Kidney (tissue), 14 donors: ENCODE data around the gene LDAH. TPM values are rescaled to one million over a fixed set of nuclear protein-coding genes. Genes with fewer than 3 reads are reported as not detected.

Source experiments
- DNase-seq, 5 donors: peaks; one replicate each; pipeline ENCODE4 v3.0.0-alpha.2; 2013 to 2020
- FAIRE-seq: peaks from 2 replicates; lab custom pipeline; 2012; peaks lifted over from hg19 to GRCh38; lab: Jason Lieb, UNC
- H3K27ac ChIP-seq, 2 donors: one replicate each; pipeline ENCODE4 v1.7.0; 2013; ENCODE audit warnings: low read depth in 2 of 2, low read length in 2 of 2, inconsistent platforms in 1 of 2
- H3K27me3 ChIP-seq: one replicate; pipeline ENCODE4 v1.7.1; 2013; ENCODE audit warnings: low read length, inconsistent platforms; ENCODE audit not compliant: control insufficient read depth, insufficient read depth
- H3K36me3 ChIP-seq, 3 donors: one replicate each; pipeline versions ENCODE4 v1.7.0 to v1.7.1; 2013; ENCODE audit warnings: low read length in 3 of 3, control low read depth in 1 of 3, inconsistent platforms in 1 of 3; ENCODE audit not compliant: insufficient read depth in 3 of 3, control insufficient read depth in 2 of 3
- H3K4me1 ChIP-seq, 3 donors: one replicate each; pipeline versions ENCODE4 v1.7.0 to v1.7.1; 2013; ENCODE audit warnings: low read length in 3 of 3, inconsistent platforms in 1 of 3, low read depth in 1 of 3; ENCODE audit not compliant: control insufficient read depth in 2 of 3, insufficient read depth in 2 of 3
- H3K4me3 ChIP-seq, 3 donors: one replicate each; pipeline versions ENCODE4 v1.7.0 to v1.8.1; 2013; ENCODE audit warnings: low read length in 3 of 3, control low read depth in 1 of 3, inconsistent platforms in 1 of 3
- H3K9ac ChIP-seq, 3 donors: one replicate each; pipeline versions ENCODE4 v1.7.0 to v1.7.1; 2013; ENCODE audit warnings: low read length in 3 of 3, control low read depth in 1 of 3, inconsistent platforms in 1 of 3
- H3K9me3 ChIP-seq, 3 donors: one replicate each; pipeline versions ENCODE4 v1.7.0 to v1.7.1; 2013; ENCODE audit warnings: low read length in 3 of 3, control low read depth in 1 of 3, inconsistent platforms in 1 of 3; ENCODE audit not compliant: control insufficient read depth in 2 of 3, insufficient read depth in 1 of 3
- CTCF ChIP-seq: IDR thresholded peaks from 3 replicates; pipeline ENCODE4 v1.5.1; 2012; ENCODE audit warnings: mild to moderate bottlenecking, moderate library complexity, borderline replicate concordance; ENCODE audit not compliant: insufficient read depth; ENCODE audit errors: extremely low read depth
- intact Hi-C: fragments of 100-400 bp; cut with DNase I; formaldehyde crosslinking; loops from one replicate; pipeline ENCODE4 v1.11.1; 2022
- polyA plus RNA-seq: library from polyadenylated mRNA; stranded (reverse); fragments of 350-450 nt; fragmentation: Illumina TruSeq; extraction: RNeasy Lipid Tissue Mini Kit (QIAGEN cat#74804); gene quantifications from one replicate; pipeline ENCODE4 v1.2.3, GENCODE V29; 2014; ENCODE audit warnings: low read depth, low replicate concordance; ENCODE audit not compliant: insufficient read depth
- total RNA-seq: library from RNA; stranded (reverse); fragmentation: NEBNext Ultra II Directional; extraction: Animal tissue kit (Norgen Biotek cat#: 25700); gene quantifications from one replicate; pipeline ENCODE4 v1.2.1, GENCODE V29; 2021
- donor health status: control.
- donor health status: control.
- donor health status: control.
- donor health status: control.
- donor health status: control.
- donor health status: DM: yes; HTN: yes; CAD: no.
- donor health status: Normal renal cell carcinoma (clear cell type).

The LDAH gene
- total and polyA plus RNA-seq, 2 donors from 2014 or later = 15.5 to 20.4 TPM

GRCh38 chr2:20674309-20674965, 148.5 kb downstream of the LDAH start:
- FAIRE-seq (no peak), DNase-seq (peak in 1 of 5 donors; percentile 28)
- peaks cover 0 to 25% (median 24%) of the 10 kb centered on the region in 3 donors for H3K4me1 ChIP-seq
- H3K9me3 ChIP-seq = no peaks in the 10 kb centered on the region
- peak overlapping the region; percentile 36 to 51 for H3K27ac ChIP-seq
- H3K9ac ChIP-seq = no peak overlapping the region
- TF ChIP-seq CTCF = no peak
- intact Hi-C loops = no loop called here
- H3K36me3 ChIP-seq = peaks cover 0 to 4% (median 0%) of the 10 kb centered on the region in 3 donors
- no peak overlapping the region for H3K4me3 ChIP-seq
- H3K27me3 ChIP-seq = peaks cover 41% of the 10 kb centered on the region

GRCh38 chr2:20673686-20674308, 149.1 kb downstream of the LDAH start:
- FAIRE-seq (no peak), DNase-seq (no peak)
- intact Hi-C loops = no loop called here
- Histone ChIP-seq H3K4me1 (peaks cover 0 to 25% (median 24%) of the 10 kb centered on the region in 3 donors), H3K27ac (no peak overlapping the region), H3K9me3 (no peaks in the 10 kb centered on the region), H3K9ac (no peak overlapping the region), H3K27me3 (peaks cover 47% of the 10 kb centered on the region), H3K4me3 (no peak overlapping the region), H3K36me3 (peaks cover 0 to 4% (median 0%) of the 10 kb centered on the region in 3 donors)
- no peak for TF ChIP-seq CTCF

GRCh38 chr2:20672201-20672951, 150.5 kb downstream of the LDAH start:
- TF ChIP-seq CTCF = no peak
- peaks cover 54% of the 10 kb centered on the region for H3K27me3 ChIP-seq
- H3K4me3 ChIP-seq = no peak overlapping the region
- H3K9me3 ChIP-seq = no peaks in the 10 kb centered on the region
- peaks cover 0 to 33% (median 32%) of the 10 kb centered on the region in 3 donors for H3K4me1 ChIP-seq
- H3K9ac ChIP-seq = no peak overlapping the region
- FAIRE-seq (no peak), DNase-seq (peak in 2 of 5 donors; percentile 68 to 75)
- H3K27ac ChIP-seq = no peak overlapping the region
- peaks cover 0 to 4% (median 0%) of the 10 kb centered on the region in 3 donors for H3K36me3 ChIP-seq
- intact Hi-C loops = no loop called here
